ENCODE results near the gene ARHGAP42.

DNA sequence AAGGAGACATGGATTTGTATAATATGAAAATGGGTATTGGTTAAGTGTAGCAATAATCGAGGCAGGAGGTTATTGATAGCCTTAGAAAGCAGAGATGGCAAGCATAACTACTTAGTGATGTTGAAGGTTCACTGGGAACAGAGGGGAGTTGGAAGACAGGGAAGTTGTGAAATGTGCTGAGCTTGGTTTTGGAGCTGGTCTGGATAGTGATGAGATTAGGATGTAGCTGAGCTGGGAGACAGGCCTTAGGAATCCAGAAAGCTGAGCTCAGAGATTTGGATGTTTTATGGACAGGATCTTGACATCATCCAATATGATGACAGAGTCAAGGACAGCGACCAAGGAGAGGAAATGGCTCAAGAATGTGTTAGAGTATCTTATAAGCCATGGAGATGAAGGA is 113.1 kb downstream of the ARHGAP42 start:
- TF ChIP-seq YY1 (IDR thresholded peaks at IDR 0.05) (no peak), GABPA (IDR thresholded peaks at IDR 0.05 in 1 of 2, conservative IDR thresholded peaks at IDR 0.05 in 1 of 2) (no peak), JUND (IDR thresholded peaks at IDR 0.05) (no peak), FOXA2 (IDR thresholded peaks at IDR 0.05) (no peak), TAF1 (conservative IDR thresholded peaks at IDR 0.05) (no peak), HNF4G (IDR thresholded peaks at IDR 0.05) (no peak), RAD21 (IDR thresholded peaks at IDR 0.05) (no peak), NR2F2 (IDR thresholded peaks at IDR 0.05) (no peak)
- TF ChIP-seq, protein P1, sequence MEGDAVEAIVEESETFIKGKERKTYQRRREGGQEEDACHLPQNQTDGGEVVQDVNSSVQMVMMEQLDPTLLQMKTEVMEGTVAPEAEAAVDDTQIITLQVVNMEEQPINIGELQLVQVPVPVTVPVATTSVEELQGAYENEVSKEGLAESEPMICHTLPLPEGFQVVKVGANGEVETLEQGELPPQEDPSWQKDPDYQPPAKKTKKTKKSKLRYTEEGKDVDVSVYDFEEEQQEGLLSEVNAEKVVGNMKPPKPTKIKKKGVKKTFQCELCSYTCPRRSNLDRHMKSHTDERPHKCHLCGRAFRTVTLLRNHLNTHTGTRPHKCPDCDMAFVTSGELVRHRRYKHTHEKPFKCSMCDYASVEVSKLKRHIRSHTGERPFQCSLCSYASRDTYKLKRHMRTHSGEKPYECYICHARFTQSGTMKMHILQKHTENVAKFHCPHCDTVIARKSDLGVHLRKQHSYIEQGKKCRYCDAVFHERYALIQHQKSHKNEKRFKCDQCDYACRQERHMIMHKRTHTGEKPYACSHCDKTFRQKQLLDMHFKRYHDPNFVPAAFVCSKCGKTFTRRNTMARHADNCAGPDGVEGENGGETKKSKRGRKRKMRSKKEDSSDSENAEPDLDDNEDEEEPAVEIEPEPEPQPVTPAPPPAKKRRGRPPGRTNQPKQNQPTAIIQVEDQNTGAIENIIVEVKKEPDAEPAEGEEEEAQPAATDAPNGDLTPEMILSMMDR (IDR thresholded peaks at IDR 0.05; ENCODE audit: low read depth, low read length, missing input control) = no peak
- TF ChIP-seq, protein P2, sequence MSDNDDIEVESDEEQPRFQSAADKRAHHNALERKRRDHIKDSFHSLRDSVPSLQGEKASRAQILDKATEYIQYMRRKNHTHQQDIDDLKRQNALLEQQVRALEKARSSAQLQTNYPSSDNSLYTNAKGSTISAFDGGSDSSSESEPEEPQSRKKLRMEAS (IDR thresholded peaks at IDR 0.05) = no peak
- TF ChIP-seq, protein P3, sequence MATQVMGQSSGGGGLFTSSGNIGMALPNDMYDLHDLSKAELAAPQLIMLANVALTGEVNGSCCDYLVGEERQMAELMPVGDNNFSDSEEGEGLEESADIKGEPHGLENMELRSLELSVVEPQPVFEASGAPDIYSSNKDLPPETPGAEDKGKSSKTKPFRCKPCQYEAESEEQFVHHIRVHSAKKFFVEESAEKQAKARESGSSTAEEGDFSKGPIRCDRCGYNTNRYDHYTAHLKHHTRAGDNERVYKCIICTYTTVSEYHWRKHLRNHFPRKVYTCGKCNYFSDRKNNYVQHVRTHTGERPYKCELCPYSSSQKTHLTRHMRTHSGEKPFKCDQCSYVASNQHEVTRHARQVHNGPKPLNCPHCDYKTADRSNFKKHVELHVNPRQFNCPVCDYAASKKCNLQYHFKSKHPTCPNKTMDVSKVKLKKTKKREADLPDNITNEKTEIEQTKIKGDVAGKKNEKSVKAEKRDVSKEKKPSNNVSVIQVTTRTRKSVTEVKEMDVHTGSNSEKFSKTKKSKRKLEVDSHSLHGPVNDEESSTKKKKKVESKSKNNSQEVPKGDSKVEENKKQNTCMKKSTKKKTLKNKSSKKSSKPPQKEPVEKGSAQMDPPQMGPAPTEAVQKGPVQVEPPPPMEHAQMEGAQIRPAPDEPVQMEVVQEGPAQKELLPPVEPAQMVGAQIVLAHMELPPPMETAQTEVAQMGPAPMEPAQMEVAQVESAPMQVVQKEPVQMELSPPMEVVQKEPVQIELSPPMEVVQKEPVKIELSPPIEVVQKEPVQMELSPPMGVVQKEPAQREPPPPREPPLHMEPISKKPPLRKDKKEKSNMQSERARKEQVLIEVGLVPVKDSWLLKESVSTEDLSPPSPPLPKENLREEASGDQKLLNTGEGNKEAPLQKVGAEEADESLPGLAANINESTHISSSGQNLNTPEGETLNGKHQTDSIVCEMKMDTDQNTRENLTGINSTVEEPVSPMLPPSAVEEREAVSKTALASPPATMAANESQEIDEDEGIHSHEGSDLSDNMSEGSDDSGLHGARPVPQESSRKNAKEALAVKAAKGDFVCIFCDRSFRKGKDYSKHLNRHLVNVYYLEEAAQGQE (IDR thresholded peaks at IDR 0.05) = no peak
- TF ChIP-seq, protein P4, sequence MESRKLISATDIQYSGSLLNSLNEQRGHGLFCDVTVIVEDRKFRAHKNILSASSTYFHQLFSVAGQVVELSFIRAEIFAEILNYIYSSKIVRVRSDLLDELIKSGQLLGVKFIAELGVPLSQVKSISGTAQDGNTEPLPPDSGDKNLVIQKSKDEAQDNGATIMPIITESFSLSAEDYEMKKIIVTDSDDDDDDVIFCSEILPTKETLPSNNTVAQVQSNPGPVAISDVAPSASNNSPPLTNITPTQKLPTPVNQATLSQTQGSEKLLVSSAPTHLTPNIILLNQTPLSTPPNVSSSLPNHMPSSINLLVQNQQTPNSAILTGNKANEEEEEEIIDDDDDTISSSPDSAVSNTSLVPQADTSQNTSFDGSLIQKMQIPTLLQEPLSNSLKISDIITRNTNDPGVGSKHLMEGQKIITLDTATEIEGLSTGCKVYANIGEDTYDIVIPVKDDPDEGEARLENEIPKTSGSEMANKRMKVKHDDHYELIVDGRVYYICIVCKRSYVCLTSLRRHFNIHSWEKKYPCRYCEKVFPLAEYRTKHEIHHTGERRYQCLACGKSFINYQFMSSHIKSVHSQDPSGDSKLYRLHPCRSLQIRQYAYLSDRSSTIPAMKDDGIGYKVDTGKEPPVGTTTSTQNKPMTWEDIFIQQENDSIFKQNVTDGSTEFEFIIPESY (IDR thresholded peaks at IDR 0.05) = no peak

Data from liver (tissue), 3 donors.